AG08395 (cell line): ENCODE measurements around the gene TAS2R19.
"Not testable (repeated sequence)": the region's sequence is repeated elsewhere in the genome, so short reads cannot be mapped to it uniquely, and the experiment has no call there.

ENCODE experiments used
- DNase-seq: peaks from one replicate; pipeline ENCODE4 v3.0.0; 2012; ENCODE audit warnings: mixed read lengths, low spot score

Gene TAS2R19

GRCh38 chr12:11022520-11022919 is at the start of gene TAS2R19:
Gene TAS2R19 (minus strand): TSS chr12:11022620. CDS start chr12:11022571, 49 bp downstream.
- DNase-seq: no peak

- no peak for DNase-seq
Observed at GRCh38 chr12:11071414-11071813, 49.0 kb upstream of the TAS2R19 start.

GRCh38 chr12:11070999-11071398 is 48.6 kb upstream of the TAS2R19 start:
- DNase-seq: no peak

- DNase-seq: no peak
Observed at GRCh38 chr12:11069854-11070365, 47.5 kb upstream of the TAS2R19 start.

GRCh38 chr12:11067514-11067913 is 45.1 kb upstream of the TAS2R19 start:
- DNase-seq: no peak

GRCh38 chr12:11062194-11062593 is 39.8 kb upstream of the TAS2R19 start, which contains the start of gene TAS2R46:
Gene TAS2R46 (minus strand): TSS chr12:11062294. CDS start chr12:11062294, 0 bp downstream.
- not testable (repeated sequence) for DNase-seq

GRCh38 chr12:11059784-11060183 is 37.4 kb upstream of the TAS2R19 start:
- no peak for DNase-seq

- no peak for DNase-seq
Observed at GRCh38 chr12:11059041-11059440, 36.6 kb upstream of the TAS2R19 start.

GRCh38 chr12:11055306-11055705 is 32.9 kb upstream of the TAS2R19 start:
- DNase-seq: no peak

GRCh38 chr12:11049806-11050531 is 27.5 kb upstream of the TAS2R19 start:
- not testable (repeated sequence) for DNase-seq

GRCh38 chr12:11041366-11041765 is 18.9 kb upstream of the TAS2R19 start:
- not testable (repeated sequence) for DNase-seq

- no peak for DNase-seq
Observed at GRCh38 chr12:11040162-11040561, 17.7 kb upstream of the TAS2R19 start.

- no peak for DNase-seq
Observed at GRCh38 chr12:11039171-11039570, 16.8 kb upstream of the TAS2R19 start.

GRCh38 chr12:11033959-11034358 is 11.5 kb upstream of the TAS2R19 start:
- not testable (repeated sequence) for DNase-seq

GRCh38 chr12:11031307-11031706 is 8.9 kb upstream of the TAS2R19 start, which contains the start of gene TAS2R31:
Gene TAS2R31 (minus strand): TSS chr12:11031407. CDS start chr12:11031335, 72 bp downstream.
- DNase-seq: no peak

- DNase-seq: no peak
Observed at GRCh38 chr12:11026118-11026517, 3.7 kb upstream of the TAS2R19 start.

GRCh38 chr12:11023387-11023786 is 967 bp upstream of the TAS2R19 start:
- DNase-seq: no peak

- DNase-seq: no peak
Observed at GRCh38 chr12:11016937-11017336, 5.5 kb downstream of the TAS2R19 start.

- DNase-seq: no peak
Observed at GRCh38 chr12:11015775-11016430, 6.5 kb downstream of the TAS2R19 start.

- DNase-seq: no peak
Observed at GRCh38 chr12:11014234-11014633, 8.2 kb downstream of the TAS2R19 start.

- no peak for DNase-seq
Observed at GRCh38 chr12:11007608-11008007, 14.8 kb downstream of the TAS2R19 start.

- DNase-seq: no peak
Observed at GRCh38 chr12:10998204-10998603, 24.2 kb downstream of the TAS2R19 start, which contains the start of gene TAS2R20. Gene TAS2R20 (minus strand): TSS chr12:10998304. CDS start chr12:10997875, 429 bp downstream.

- no peak for DNase-seq
Observed at GRCh38 chr12:10994307-10994706, 28.1 kb downstream of the TAS2R19 start.
